Endothelial cell of umbilical vein (primary cell): ENCODE data around the gene BCAS4. TPM values are rescaled to one million over a fixed set of nuclear protein-coding genes. Genes with fewer than 3 reads are reported as not detected.

Experiments
- BruUV-seq: library from RNA; stranded (reverse); fragments of 400-500 nt; replicated peaks from 2 replicates; lab custom pipeline; 2021; lab: Mats Ljungman, UMichigan
- CTCF ChIA-PET: fragments of 300-600, 350-600 bp; sonication (Branson Sonifier 250); formaldehyde crosslinking; loops from one replicate; lab custom pipeline; 2021; ENCODE audit warnings: antibody characterized with exemption, inconsistent platforms; lab: Charles Lee
- POLR2A ChIA-PET: fragments of 300-600, 350-600 bp; sonication (Branson Sonifier 250); formaldehyde crosslinking; loops from one replicate; lab custom pipeline; 2021; ENCODE audit warnings: antibody characterized with exemption, inconsistent platforms; lab: Charles Lee
- DNase-seq: peaks from one replicate; pipeline ENCODE4 v3.0.0-alpha.2; 2011; ENCODE audit warnings: low read depth, low spot score
- FAIRE-seq: peaks from 2 replicates; lab custom pipeline; 2011; peaks lifted over from hg19 to GRCh38; lab: Jason Lieb, UNC
- H2AFZ ChIP-seq: 2 replicates; pipeline ENCODE4 v1.6.0; 2012; ENCODE audit warnings: low read depth, low read length, control low read depth, inconsistent platforms
- H3K27ac ChIP-seq: 2 replicates; pipeline ENCODE4 v1.5.1; 2011; ENCODE audit warnings: low read depth, mild to moderate bottlenecking, control low read depth, low read length, moderate library complexity; ENCODE audit not compliant: insufficient read depth
- H3K27me3 ChIP-seq, 2 experiments: 2 replicates each; pipeline versions ENCODE4 v1.6.0 to v1.6.1; 2011; ENCODE audit warnings: low read length in 2 of 2, mixed read lengths in 1 of 2; ENCODE audit not compliant: control insufficient read depth in 2 of 2, insufficient read depth in 2 of 2
- H3K36me3 ChIP-seq, 2 experiments: 2 replicates in 1 of 2; 3 replicates in 1 of 2; pipeline ENCODE4 v1.5.1; 2011; ENCODE audit warnings: low read length in 2 of 2, mild to moderate bottlenecking in 1 of 2, moderate library complexity in 1 of 2; ENCODE audit not compliant: control insufficient read depth in 2 of 2, insufficient read depth in 2 of 2; ENCODE audit errors: extremely low read depth in 1 of 2
- H3K4me1 ChIP-seq: 3 replicates; pipeline ENCODE4 v1.5.1; 2011; ENCODE audit warnings: mild to moderate bottlenecking, low read length; ENCODE audit not compliant: control insufficient read depth, insufficient read depth; ENCODE audit errors: extremely low read depth
- H3K4me2 ChIP-seq: 2 replicates; pipeline ENCODE4 v1.6.1; 2011; ENCODE audit warnings: low read length, control low read depth, mixed read lengths; ENCODE audit not compliant: insufficient read depth
- H3K4me3 ChIP-seq, 3 experiments: fragments of 200-600 bp in 1 of 3; sonication (generic), shearing (Covaris generic) in 1 of 3; replicated peaks in 1 of 3; 2 replicates each; pipeline ENCODE4 v1.5.1; 2011 to 2016; ENCODE audit warnings: control low read depth in 3 of 3, low read length in 3 of 3, mild to moderate bottlenecking in 2 of 3, inconsistent platforms in 1 of 3, low read depth in 1 of 3, moderate library complexity in 1 of 3; ENCODE audit not compliant: insufficient read depth in 1 of 3
- H3K79me2 ChIP-seq: 2 replicates; pipeline ENCODE4 v1.6.0; 2012; ENCODE audit warnings: low read length, inconsistent platforms; ENCODE audit not compliant: control insufficient read depth, insufficient read depth
- H3K9ac ChIP-seq: replicated peaks from 2 replicates; pipeline ENCODE3; 2011; ENCODE audit warnings: low read length, control low read depth; ENCODE audit not compliant: insufficient read depth; ENCODE audit errors: extremely low read depth
- H3K9me1 ChIP-seq: replicated peaks from 3 replicates; pipeline ENCODE4 v1.6.0; 2011; ENCODE audit warnings: mild to moderate bottlenecking, low read length; ENCODE audit not compliant: control insufficient read depth, insufficient read depth; ENCODE audit errors: extremely low read depth
- H3K9me3 ChIP-seq: replicated peaks from 2 replicates; pipeline ENCODE4 v1.5.1; 2012; ENCODE audit warnings: low read length, inconsistent platforms; ENCODE audit not compliant: control insufficient read depth, insufficient read depth
- H4K20me1 ChIP-seq: replicated peaks from 2 replicates; pipeline ENCODE3; 2011; ENCODE audit warnings: mild to moderate bottlenecking, low read length; ENCODE audit not compliant: control insufficient read depth, insufficient read depth; ENCODE audit errors: extremely low read depth
- EZH2 ChIP-seq: IDR thresholded peaks from 2 replicates; pipeline ENCODE4 v1.6.1; 2012; ENCODE audit warnings: borderline replicate concordance, low read depth, mild to moderate bottlenecking, moderate library complexity, low read length, inconsistent platforms; ENCODE audit not compliant: severe bottlenecking
- FOS ChIP-seq: IDR thresholded peaks from 2 replicates; pipeline ENCODE4 v1.6.1; 2011; ENCODE audit warnings: mild to moderate bottlenecking, low read length, moderate library complexity, borderline replicate concordance; ENCODE audit not compliant: insufficient read depth
- GATA2 ChIP-seq: IDR thresholded peaks from 2 replicates; pipeline ENCODE4 v1.7.0; 2011; ENCODE audit warnings: low read depth, mild to moderate bottlenecking, moderate library complexity, mixed read lengths, low read length; ENCODE audit not compliant: insufficient read length, insufficient read depth
- JUN ChIP-seq: IDR thresholded peaks from 2 replicates; pipeline ENCODE4 v1.6.1; 2011; ENCODE audit warnings: borderline replicate concordance, low read depth; ENCODE audit not compliant: insufficient read length, insufficient read depth
- MYC ChIP-seq: IDR thresholded peaks from one replicate; pipeline ENCODE4 v1.6.1; 2011; ENCODE audit warnings: mild to moderate bottlenecking, low read depth, low read length
- POLR2A ChIP-seq: IDR thresholded peaks from 2 replicates; pipeline ENCODE4 v1.6.1; 2012; ENCODE audit warnings: low read depth, mild to moderate bottlenecking, control low read depth, low read length
- POLR2AphosphoS5 ChIP-seq: IDR thresholded peaks from 2 replicates; pipeline ENCODE4 v1.6.1; 2012; ENCODE audit warnings: low read depth, mild to moderate bottlenecking, control low read depth, low read length, moderate library complexity; ENCODE audit not compliant: insufficient read depth
- dilution Hi-C: fragments of 300-500 bp; cut with MboI; formaldehyde crosslinking; loops from one replicate; pipeline ENCODE4 v1.15.0; 2019; ENCODE audit warnings: low sequenced_read_pairs; ENCODE audit not compliant: extremely low pct_ligation_motif_present
- intact Hi-C: fragments of 100-400 bp; cut with micrococcal nuclease; formaldehyde crosslinking; loops from one replicate; pipeline ENCODE4 v1.10.0; 2022
- polyA plus RNA-seq, 4 experiments: library from polyadenylated mRNA; depleted of rRNA in 3 of 4; stranded (reverse) in 3 of 4; unstranded in 1 of 4; fragments of >200 nt; gene quantifications; 2 replicates each; pipeline versions ENCODE4 v1.2.1 to v1.2.3, GENCODE V29; 2011 to 2012; ENCODE audit warnings: missing spikeins in 1 of 4
- total RNA-seq: library from RNA; stranded (reverse); gene quantifications from 2 replicates; pipeline ENCODE4 v1.2.3, GENCODE V29; 2021
- TF ChIP-seq, protein P1 (sequence below), 2 donors: IDR thresholded peaks; 1 replicate in 1 of 2; 2 replicates in 1 of 2; pipeline ENCODE4 v1.5.1; 2011; ENCODE audit warnings: low read length in 2 of 2, mild to moderate bottlenecking in 2 of 2, moderate library complexity in 2 of 2, control low read depth in 1 of 2, inconsistent platforms in 1 of 2, low read depth in 1 of 2; ENCODE audit not compliant: insufficient read depth in 1 of 2; ENCODE audit errors: extremely low read depth in 1 of 2
- TF ChIP-seq, protein P2 (sequence below): IDR thresholded peaks from 2 replicates; pipeline ENCODE4 v1.6.1; 2011; ENCODE audit not compliant: insufficient read depth, insufficient read length

BCAS4 gene
- total and polyA plus RNA-seq, 2 donors (not counting 3 experiments of a cell fraction or from before 2014, with no cell fraction given) = 1.0 to 1.5 TPM

DNA sequence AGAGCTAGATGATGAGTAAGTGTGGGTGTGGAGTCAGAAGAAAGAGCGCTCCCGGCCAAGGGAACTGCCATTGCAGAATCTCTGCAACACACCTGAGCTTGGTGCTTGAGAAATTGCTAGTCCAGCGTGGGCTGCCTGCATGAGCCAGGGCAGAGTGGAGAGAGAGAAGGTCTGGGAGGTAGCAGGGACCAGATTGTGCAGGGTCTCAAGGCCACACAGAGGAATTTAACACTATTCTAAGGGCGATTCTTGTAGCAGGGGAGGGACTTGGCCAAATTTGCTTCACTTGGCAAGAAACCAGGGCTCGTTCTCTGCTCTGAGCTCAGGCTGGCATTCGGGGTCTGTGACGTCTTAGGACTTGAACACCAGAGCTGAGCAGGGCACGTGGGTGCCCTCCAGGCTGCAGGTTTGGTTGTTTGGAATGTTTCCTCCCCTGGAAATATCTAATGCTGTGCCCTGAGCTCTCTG is 53.5 kb downstream of the BCAS4 start:
- H3K36me3 ChIP-seq = no peaks in the 10 kb centered on the region
- no TSS peak for BruUV-seq
- dilution Hi-C loops = no loop called here
- H3K79me2 ChIP-seq = no peaks in the 10 kb centered on the region
- POLR2A ChIA-PET = no interaction called here
- H3K4me3 ChIP-seq = no peak overlapping the region
- H3K27me3 ChIP-seq = no peaks in the 10 kb centered on the region
- H3K9me3 ChIP-seq = no peaks in the 10 kb centered on the region
- CTCF ChIA-PET = interaction anchor here (2.0 kb wide), 1 partner anchor 54 kb away, joined by 8 read pairs; the partner anchor contains the start of gene BCAS4
- H3K4me2 ChIP-seq = no peak overlapping the region
- peaks cover 5% of the 10 kb centered on the region for H3K4me1 ChIP-seq
- H2AFZ ChIP-seq = no peak overlapping the region
- FAIRE-seq (no peak), DNase-seq (no peak)
- intact Hi-C loops = no loop called here
- no peak for TF ChIP-seq POLR2AphosphoS5
- TF ChIP-seq MYC = no peak
- TF ChIP-seq, protein P1, sequence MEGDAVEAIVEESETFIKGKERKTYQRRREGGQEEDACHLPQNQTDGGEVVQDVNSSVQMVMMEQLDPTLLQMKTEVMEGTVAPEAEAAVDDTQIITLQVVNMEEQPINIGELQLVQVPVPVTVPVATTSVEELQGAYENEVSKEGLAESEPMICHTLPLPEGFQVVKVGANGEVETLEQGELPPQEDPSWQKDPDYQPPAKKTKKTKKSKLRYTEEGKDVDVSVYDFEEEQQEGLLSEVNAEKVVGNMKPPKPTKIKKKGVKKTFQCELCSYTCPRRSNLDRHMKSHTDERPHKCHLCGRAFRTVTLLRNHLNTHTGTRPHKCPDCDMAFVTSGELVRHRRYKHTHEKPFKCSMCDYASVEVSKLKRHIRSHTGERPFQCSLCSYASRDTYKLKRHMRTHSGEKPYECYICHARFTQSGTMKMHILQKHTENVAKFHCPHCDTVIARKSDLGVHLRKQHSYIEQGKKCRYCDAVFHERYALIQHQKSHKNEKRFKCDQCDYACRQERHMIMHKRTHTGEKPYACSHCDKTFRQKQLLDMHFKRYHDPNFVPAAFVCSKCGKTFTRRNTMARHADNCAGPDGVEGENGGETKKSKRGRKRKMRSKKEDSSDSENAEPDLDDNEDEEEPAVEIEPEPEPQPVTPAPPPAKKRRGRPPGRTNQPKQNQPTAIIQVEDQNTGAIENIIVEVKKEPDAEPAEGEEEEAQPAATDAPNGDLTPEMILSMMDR (IDR thresholded peaks at IDR 0.05; ENCODE audit: extremely low read depth in 1 of 2, insufficient read depth in 1 of 2, low read depth in 1 of 2, low read length in 2 of 2) = no peak
- no peak for TF ChIP-seq GATA2
- TF ChIP-seq, protein P2, sequence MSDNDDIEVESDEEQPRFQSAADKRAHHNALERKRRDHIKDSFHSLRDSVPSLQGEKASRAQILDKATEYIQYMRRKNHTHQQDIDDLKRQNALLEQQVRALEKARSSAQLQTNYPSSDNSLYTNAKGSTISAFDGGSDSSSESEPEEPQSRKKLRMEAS = no peak
- TF ChIP-seq FOS = no peak
- TF ChIP-seq POLR2A = no peak
- no peak for TF ChIP-seq EZH2
- no peak for TF ChIP-seq JUN
- H3K9me1 ChIP-seq = no peaks in the 10 kb centered on the region
- no peak overlapping the region for H3K9ac ChIP-seq
- no peak overlapping the region for H3K27ac ChIP-seq
- H4K20me1 ChIP-seq = no peaks in the 10 kb centered on the region
